Glutamatergic neuron (in vitro differentiated cells): ENCODE measurements around the gene MTAP. TPM values are rescaled to one million over a fixed set of nuclear protein-coding genes. Genes with fewer than 3 reads are reported as not detected.

ENCODE experiments used
- DNase-seq: peaks from one replicate; pipeline ENCODE4 v3.0.0; 2022
- H3K27ac Mint-ChIP-seq: one replicate; pipeline ENCODE4 v1.8.0; 2020; ENCODE audit warnings: mild to moderate bottlenecking, mixed read lengths, inconsistent platforms; ENCODE audit not compliant: unreplicated experiment
- H3K27me3 Mint-ChIP-seq: one replicate; pipeline ENCODE4 v1.8.0; 2020; ENCODE audit warnings: mild to moderate bottlenecking, moderate library complexity, mixed read lengths, inconsistent platforms; ENCODE audit not compliant: unreplicated experiment
- H3K36me3 Mint-ChIP-seq: one replicate; pipeline ENCODE4 v1.8.0; 2020; ENCODE audit warnings: mild to moderate bottlenecking, mixed read lengths, inconsistent platforms; ENCODE audit not compliant: unreplicated experiment
- H3K4me1 Mint-ChIP-seq: one replicate; pipeline ENCODE4 v1.8.0; 2020; ENCODE audit warnings: mild to moderate bottlenecking, low read depth, mixed read lengths, inconsistent platforms; ENCODE audit not compliant: unreplicated experiment
- H3K4me3 Mint-ChIP-seq: one replicate; pipeline ENCODE4 v1.8.0; 2020; ENCODE audit warnings: mild to moderate bottlenecking, mixed read lengths, inconsistent platforms; ENCODE audit not compliant: unreplicated experiment
- H3K9me3 Mint-ChIP-seq: one replicate; pipeline ENCODE4 v1.8.0; 2020; ENCODE audit warnings: mild to moderate bottlenecking, moderate library complexity, mixed read lengths, inconsistent platforms; ENCODE audit not compliant: unreplicated experiment
- total RNA-seq: library from RNA; stranded (reverse); fragmentation: NEBNext Ultra II Directional; extraction: Animal tissue kit (Norgen Biotek cat#: 25700); gene quantifications from one replicate; pipeline ENCODE4 v1.2.1, GENCODE V29; 2021; ENCODE audit not compliant: unreplicated experiment
- TF ChIP-seq, protein P1 (sequence below): fragments of 200-600 bp; sonication (generic); IDR thresholded peaks from one replicate; pipeline ENCODE4 v1.5.0; 2021; ENCODE audit not compliant: partially characterized antibody, unreplicated experiment

The MTAP gene
- total RNA-seq, 1 donor from 2014 or later: 48.1 TPM

DNA sequence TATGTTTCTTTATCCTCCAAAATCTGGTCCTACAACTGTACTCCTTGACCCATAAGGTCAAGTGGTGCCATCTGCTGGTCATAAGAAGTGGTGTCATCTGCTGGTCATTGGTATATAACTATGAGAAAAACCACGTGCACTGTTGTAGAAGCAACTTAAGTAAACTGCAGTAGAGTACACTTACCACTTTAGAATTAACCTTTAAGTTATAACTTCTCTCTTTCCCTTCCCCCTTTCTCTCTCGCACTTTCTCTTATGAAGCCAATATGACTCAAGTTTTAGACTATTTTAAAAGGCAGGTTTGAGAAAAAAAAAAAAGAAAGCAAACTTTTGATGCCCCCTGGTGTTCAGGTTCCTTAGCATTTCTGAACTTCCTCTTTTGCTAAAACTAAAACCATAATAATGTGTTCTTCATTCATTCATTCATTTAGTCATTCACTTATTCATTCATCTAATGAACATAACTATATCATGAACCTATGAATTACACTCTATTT, 12.8 kb upstream of the MTAP start:
- H3K27ac Mint-ChIP-seq: no peak overlapping the region
- TF ChIP-seq, protein P1, sequence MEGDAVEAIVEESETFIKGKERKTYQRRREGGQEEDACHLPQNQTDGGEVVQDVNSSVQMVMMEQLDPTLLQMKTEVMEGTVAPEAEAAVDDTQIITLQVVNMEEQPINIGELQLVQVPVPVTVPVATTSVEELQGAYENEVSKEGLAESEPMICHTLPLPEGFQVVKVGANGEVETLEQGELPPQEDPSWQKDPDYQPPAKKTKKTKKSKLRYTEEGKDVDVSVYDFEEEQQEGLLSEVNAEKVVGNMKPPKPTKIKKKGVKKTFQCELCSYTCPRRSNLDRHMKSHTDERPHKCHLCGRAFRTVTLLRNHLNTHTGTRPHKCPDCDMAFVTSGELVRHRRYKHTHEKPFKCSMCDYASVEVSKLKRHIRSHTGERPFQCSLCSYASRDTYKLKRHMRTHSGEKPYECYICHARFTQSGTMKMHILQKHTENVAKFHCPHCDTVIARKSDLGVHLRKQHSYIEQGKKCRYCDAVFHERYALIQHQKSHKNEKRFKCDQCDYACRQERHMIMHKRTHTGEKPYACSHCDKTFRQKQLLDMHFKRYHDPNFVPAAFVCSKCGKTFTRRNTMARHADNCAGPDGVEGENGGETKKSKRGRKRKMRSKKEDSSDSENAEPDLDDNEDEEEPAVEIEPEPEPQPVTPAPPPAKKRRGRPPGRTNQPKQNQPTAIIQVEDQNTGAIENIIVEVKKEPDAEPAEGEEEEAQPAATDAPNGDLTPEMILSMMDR: peak; percentile 87
- H3K27me3 Mint-ChIP-seq: peaks cover 3% of the 10 kb centered on the region
- no peaks in the 10 kb centered on the region for H3K36me3 Mint-ChIP-seq
- H3K4me1 Mint-ChIP-seq: no peaks in the 10 kb centered on the region
- H3K9me3 Mint-ChIP-seq: no peaks in the 10 kb centered on the region
- DNase-seq: peak; percentile 40
- no peak overlapping the region for H3K4me3 Mint-ChIP-seq

DNA sequence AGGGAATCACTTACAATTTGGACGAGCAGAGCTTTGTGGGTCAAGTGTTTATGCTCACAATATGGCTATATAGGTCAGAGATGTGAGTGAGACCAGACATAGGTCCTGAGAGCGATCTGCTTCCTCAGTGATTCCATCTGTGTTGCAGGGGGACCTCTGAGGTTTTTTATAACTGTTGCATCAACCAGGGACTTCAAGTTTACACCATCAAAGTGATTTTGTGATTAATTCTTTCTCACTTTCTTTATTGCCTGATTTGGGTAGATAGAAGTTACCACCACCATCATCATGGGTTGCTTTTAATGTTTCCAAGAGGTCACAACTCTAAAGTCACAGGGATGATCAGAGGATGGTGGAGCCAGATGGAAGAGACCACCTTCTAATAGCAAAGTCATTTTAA, 7.0 kb upstream of the MTAP start:
- Mint-ChIP-seq H3K4me1 (no peaks in the 10 kb centered on the region), H3K9me3 (no peaks in the 10 kb centered on the region), H3K27me3 (no peaks in the 10 kb centered on the region), H3K36me3 (no peaks in the 10 kb centered on the region), H3K27ac (no peak overlapping the region), H3K4me3 (no peak overlapping the region)
- DNase-seq: no peak
- TF ChIP-seq, protein P1: no peak

DNA sequence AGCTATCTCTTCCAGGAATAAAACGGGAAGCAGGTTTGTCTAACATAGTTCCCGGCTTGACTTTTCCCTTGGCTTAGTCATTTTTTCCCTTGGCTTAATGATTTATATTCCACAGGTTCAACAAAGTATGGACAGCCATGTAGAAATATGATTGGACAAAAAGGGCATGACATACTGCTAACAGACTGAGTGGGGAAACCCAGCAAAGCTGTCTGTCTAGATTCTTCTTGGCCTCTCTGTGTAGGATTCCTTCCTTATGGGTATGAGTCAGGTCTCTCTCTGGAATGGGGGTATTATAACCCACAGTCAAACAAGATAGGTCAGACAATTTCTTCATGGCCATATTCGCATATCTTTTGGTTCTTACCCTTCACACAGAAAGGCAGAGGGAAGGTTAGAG, 5.7 kb upstream of the MTAP start:
- DNase-seq: no peak
- Mint-ChIP-seq H3K27me3 (peaks cover 4% of the 10 kb centered on the region), H3K36me3 (no peaks in the 10 kb centered on the region), H3K27ac (no peak overlapping the region), H3K9me3 (peaks cover 4% of the 10 kb centered on the region), H3K4me3 (no peak overlapping the region), H3K4me1 (peaks cover 3% of the 10 kb centered on the region)
- TF ChIP-seq, protein P1: no peak

DNA sequence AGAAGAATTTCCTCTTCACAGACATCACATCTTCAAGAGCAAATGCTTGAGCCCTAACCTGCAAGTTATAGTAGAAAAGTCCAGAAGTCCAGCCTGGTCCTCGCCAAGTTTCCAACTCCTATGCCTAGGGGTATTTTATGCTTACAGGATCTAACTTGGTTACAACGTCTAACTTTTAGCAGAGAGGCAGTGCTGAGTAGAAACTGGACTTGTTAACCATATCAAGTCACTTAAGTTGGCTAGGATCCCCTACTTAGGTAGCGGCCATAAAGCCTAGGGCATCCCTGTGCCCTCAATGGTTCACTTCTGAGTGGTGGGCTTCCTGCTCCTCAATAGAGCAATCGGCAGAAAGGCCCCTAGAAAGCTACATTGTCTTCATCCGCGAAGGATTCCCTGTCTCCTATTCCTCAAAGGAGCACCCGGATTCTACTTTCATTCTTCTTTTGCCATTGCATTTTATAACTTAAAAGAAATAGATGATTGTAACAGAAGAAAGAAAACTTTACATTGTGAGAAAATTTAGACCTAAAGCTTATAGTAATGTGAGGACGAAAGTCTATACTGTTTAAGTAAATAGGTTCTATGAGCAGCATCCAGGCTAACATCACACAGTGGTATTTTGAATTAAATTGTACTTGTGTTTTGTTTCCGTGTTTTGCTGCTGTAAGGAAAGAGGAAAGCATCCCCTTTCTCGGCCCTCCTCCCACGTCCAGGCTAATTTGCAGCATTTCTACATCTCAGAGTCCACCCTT, 1.3 kb upstream of the MTAP start:
- DNase-seq: no peak

More for the DNA sequence above, 1.3 kb upstream of the MTAP start:
- Mint-ChIP-seq H3K27ac (peak overlapping the region; percentile 45), H3K27me3 (peaks cover 10% of the 10 kb centered on the region), H3K9me3 (peaks cover 15% of the 10 kb centered on the region), H3K36me3 (peaks cover 3% of the 10 kb centered on the region), H3K4me3 (peak overlapping the region; percentile 100), H3K4me1 (peaks cover 21% of the 10 kb centered on the region)
- TF ChIP-seq, protein P1: no peak
